ENCODE data around the gene NAT9.

NAT9 gene

DNA sequence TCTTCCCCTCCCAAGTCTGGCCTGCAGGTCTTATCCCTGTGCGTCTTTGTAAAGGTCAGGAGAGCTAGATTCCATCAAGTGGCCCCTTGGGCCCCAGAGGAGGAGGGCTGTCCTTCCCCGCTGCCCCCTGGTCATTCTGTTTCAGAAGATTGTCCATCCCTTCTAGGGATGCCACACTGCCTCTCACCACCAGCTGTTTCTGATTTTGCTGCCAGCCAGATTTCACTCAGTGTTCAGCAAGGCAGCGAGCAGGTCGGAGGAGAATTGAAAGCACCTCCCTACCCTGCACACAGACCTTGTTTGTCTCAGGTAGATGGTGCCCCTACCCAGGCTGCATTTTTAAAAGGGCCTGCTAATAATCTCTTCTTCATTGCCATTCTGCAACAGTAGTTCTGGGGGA is 21.7 kb upstream of the NAT9 start:
- TF ChIP-seq, protein P1, sequence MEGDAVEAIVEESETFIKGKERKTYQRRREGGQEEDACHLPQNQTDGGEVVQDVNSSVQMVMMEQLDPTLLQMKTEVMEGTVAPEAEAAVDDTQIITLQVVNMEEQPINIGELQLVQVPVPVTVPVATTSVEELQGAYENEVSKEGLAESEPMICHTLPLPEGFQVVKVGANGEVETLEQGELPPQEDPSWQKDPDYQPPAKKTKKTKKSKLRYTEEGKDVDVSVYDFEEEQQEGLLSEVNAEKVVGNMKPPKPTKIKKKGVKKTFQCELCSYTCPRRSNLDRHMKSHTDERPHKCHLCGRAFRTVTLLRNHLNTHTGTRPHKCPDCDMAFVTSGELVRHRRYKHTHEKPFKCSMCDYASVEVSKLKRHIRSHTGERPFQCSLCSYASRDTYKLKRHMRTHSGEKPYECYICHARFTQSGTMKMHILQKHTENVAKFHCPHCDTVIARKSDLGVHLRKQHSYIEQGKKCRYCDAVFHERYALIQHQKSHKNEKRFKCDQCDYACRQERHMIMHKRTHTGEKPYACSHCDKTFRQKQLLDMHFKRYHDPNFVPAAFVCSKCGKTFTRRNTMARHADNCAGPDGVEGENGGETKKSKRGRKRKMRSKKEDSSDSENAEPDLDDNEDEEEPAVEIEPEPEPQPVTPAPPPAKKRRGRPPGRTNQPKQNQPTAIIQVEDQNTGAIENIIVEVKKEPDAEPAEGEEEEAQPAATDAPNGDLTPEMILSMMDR (IDR thresholded peaks at IDR 0.05; ENCODE audit: control insufficient read depth, extremely low read depth, insufficient read depth), result no peak

DNA sequence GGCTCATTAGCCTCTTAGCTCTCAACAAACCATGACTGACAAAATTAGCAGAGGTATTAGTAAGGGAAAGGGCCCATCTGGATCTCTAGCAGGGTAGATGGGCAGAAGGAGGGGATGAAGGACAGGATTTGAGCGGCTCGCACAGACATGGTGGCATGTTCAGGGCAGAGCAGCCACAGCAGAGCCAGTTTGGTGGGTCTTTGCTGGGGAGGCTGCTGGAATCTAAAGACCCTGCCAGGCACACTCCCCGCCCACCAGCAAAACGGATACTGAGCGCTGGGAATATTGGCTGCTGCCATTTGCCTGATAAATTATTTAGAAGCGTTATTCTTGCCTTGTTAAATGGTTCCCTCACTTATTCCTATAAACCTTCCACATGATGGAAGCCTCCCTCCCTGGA is 20.7 kb upstream of the NAT9 start:
- TF ChIP-seq, protein P1 (IDR thresholded peaks at IDR 0.05; ENCODE audit: control insufficient read depth, extremely low read depth, insufficient read depth), result no peak
- DNase-seq (ENCODE audit: low read depth), result no peak
- no peak overlapping the region for H3K4me3 ChIP-seq (ENCODE audit: low read depth, low read length)

More for the DNA sequence above, 21.7 kb upstream of the NAT9 start:
- DNase-seq (ENCODE audit: low read depth), result no peak
- no peak overlapping the region for H3K4me3 ChIP-seq (ENCODE audit: low read depth, low read length)

DNA sequence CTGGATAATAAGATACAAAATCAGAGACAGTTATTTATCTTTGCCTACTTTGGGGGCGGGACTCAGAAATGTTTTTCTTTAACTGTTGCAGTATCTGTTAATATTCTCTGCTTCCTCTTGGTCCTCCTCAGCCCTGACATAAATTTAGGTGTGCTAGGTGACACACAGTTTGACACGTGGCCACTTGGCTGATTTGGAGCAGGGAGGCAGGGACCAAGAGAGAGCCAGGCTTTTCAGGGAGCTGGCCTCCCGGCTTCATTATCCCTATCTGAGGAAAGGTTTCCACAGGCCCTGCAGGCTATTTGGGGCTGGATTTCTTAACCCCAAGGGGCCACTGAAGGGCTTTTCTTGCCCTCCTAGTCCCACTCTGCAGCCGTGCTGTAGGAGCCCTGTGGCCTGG is 20.1 kb upstream of the NAT9 start:
- no peak overlapping the region for H3K4me3 ChIP-seq (ENCODE audit: low read depth, low read length)
- TF ChIP-seq, protein P1 (IDR thresholded peaks at IDR 0.05; ENCODE audit: control insufficient read depth, extremely low read depth, insufficient read depth), result no peak
- DNase-seq (ENCODE audit: low read depth), result no peak

DNA sequence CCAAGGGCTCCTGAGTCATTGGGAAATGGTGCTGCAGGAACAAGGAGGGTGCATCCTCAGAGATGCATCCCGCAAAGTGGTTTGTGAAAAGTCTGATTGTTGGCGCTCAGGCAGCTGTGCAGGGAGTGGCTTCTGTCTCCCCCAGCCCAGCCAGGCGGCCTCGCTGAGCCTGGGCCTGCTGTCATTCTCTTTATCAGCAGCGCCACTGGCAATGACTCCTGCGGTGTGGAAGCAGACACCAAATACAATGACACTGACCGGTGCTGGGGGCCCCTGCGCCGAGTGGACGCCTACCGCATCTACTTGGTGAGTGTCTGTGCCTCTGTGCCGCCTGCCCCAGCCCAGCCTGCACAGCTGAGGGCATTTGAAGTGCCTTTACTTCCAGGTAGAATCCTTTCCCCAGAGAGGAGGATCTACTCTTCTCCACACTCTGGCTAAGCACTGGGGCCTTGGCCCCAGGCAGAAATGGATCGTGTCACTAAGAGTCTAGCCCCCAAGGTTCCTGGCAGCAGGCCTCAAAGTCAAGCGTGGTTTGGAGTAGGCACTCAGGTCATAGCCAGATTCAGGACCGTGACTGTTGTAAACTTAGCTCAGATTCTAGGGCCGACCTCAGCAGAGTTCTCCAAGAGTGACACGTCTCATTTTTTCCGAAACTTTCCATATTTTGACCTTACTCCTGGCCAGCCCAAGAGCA is 19.3 kb upstream of the NAT9 start:
- TF ChIP-seq, protein P1 (IDR thresholded peaks at IDR 0.05; ENCODE audit: control insufficient read depth, extremely low read depth, insufficient read depth), result no peak
- no peak for DNase-seq (ENCODE audit: low read depth)

DNA sequence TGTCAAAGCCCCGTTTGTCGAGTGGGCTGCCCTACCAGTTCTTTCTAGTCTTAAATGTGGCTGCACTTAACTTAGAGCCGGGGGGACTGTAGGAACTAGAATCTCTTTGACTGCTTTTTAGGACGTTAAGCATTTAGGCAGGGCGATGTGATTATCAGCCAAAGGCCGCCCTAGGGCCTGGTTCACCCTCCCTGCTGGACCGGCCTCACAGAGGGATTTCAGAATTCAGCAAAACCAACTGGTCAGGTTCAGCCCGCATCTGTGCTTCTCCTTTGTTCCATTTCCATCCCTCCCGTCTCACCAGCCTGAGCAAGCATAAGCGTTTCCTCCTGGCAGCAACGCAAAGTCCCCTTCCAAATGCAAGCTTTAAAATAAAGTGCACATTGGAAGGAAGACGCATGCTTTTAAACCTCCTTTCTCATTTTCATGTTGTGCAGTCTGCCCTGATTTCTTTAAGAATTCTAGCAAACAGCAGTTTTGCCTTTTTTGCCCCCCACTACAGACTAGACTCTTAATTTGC is 16.5 kb upstream of the NAT9 start:
- DNase-seq (ENCODE audit: low read depth), result no peak
- TF ChIP-seq, protein P1 (IDR thresholded peaks at IDR 0.05; ENCODE audit: control insufficient read depth, extremely low read depth, insufficient read depth), result no peak
- H3K4me3 ChIP-seq (ENCODE audit: low read depth, low read length), result no peak overlapping the region

More for the DNA sequence above, 19.3 kb upstream of the NAT9 start:
- no peak overlapping the region for H3K4me3 ChIP-seq (ENCODE audit: low read depth, low read length)

DNA sequence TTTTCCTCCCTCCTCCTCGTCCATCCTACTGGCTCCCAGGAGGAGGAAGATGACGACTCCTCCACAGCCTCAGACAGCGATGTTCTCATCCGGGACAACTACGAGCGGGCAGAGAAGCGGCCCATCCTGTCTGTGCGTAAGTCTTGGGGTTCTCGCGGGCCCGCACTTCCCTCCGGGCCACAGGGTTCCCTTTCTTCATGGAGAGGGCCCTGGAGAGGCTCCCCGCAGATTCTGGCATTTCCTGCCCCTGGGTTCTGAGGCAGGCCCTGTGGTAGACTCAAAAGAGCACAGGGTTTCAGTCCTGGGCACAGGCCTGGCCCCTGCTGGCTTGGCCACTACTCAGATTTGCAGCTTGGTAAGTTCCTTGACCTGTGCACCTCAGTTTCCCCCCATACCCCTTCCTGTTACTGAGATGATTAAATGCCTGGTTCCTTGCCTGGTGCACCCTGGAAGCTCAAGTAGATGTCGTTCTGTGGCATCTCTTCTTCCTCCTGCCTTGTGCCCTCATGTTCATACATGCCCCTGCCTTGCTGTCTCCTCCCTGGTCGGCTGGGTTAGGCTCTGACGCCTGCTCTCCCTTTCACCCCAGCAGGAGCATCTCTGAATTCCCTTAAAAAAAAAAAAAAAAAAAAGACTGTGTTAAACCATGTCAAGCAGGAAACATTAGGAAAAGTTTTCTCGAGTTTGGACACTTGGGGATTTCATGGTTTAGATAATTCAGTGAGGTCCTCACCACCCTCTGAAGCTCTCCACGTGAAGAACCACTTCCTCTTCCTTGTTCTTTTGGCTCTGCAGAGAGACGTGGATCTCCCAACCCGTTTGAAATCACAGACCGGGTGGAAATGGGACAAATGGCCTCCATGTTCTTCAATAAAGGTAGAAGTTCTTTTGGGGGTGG is 14.3 kb upstream of the NAT9 start:
- TF ChIP-seq, protein P1 (IDR thresholded peaks at IDR 0.05; ENCODE audit: control insufficient read depth, extremely low read depth, insufficient read depth), result no peak
- no peak for DNase-seq (ENCODE audit: low read depth)
- no peak overlapping the region for H3K4me3 ChIP-seq (ENCODE audit: low read depth, low read length)

All from LNCaP clone FGC (cell line).